ENCODE data around the gene SRRM4.

Gene SRRM4

DNA sequence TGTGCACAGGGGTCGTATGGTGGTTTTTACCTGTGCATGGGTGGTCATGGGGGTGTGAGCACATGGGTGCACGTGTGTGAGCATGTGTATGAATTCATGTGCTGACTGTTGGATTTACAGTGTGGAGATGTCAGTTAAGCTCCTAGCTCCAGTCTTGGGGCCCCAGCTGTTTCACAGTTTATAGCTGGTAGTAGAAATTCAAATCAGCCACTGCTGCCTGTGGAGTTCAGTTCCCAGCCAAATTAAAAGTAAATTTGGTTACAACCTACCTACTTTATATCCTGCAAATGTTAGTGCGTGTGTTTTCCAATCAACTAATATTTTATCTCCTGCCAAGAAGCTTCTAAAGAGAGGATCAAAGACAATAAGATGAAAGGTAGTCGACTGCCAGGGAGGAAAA lies 141.4 kb downstream of the SRRM4 start:
- no peak for DNase-seq

DNA sequence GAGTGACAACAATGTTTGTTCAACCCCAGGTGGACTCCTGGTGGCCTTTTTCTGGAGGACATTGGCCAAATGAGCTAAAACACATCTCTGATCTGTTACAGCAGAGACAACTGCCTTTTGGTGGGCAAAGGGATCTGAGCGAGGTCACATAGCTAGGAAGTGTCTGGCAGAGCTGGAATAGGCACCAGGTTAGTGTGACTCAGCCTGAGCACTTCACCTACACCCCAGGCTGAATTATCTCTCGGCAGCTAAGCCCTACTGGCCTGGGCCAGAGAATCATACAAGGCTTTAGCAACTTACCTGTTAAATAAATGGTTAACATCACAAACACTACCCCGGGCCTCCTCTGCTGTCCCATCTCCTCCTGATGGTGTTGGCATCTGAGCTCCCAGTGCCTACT lies 147.2 kb downstream of the SRRM4 start:
- no peak for DNase-seq

DNA sequence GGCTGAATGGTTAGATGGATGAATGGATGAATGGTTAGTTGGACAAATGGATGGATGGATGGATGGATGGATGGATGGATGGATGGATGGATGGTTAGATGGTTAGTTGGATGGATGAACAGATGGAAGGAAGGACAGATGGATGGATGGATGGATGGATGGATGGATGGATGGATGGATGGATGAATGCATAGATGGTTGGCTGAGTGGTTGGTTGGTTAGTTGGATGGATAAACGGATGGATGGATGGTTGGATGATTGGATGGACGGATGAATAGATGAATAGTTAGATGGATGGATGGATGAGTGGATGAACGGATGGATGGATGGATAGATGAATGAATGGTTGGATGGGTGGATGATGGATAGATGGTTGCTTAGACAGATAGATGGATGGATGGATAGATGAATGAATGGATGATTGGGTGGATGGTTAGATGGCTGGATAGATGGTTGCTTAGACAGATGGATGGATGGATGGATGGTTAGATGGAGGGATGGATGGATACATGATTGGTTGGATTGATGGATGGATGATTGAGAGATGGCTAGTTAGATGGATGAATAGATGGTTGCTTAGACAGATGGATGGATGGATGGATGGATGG lies 148.6 kb downstream of the SRRM4 start:
- no peak for DNase-seq

DNA sequence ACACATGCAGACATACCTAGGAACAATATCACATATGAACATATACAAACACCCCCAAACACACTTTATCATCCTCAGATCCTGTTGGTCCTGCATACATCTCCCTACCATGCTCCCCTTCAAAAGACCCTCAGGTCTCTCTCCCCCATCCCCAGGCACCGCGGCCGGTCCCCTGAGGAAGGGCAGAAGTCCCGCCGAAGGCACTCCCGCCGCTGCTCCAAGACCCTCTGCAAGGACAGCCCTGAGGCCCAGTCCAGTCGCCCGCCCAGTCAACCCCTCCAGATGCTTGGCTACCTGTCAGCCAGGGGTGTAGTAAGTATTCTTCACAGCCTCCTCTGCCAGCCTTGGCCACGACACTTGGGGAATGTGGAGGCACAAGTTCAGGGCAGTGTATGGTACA lies 149.2 kb downstream of the SRRM4 start:
- no peak for DNase-seq

DNA sequence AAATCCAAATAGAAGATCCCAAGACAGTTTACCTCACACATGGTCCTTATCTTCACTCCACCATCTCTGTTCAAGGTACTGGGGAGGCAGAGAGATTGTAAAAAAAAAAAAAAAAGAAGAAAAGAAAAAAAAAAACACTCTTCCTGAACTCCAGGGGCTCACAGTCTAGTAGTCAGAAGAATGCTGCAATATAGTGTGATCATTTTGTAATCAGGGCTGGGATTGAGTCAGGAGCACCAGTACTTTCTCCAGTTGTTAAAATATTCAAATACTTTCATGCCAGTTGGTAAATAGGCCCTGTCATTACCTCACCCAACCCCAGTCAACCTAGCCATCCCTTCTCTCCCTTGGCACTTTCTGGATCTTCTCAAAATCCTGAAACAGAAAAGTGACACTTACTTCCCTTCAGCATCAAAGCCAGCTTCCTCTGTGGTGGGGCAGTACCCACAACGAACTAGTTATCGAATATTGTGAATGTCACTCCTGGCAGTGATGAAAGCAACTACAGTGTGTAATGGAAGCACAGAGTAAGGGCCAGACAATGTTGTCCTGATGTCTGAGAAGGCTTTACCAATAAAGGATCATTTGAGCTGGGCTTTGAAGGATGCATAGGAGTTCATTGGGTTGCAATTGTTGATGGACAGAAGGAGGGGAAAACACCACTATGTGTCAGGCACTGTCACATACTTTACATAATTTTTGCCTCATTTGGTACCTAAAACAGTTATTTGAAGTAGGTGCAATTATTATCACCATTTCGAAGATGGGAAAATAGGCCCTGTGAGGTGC lies 153.1 kb downstream of the SRRM4 start:
- no peak for DNase-seq

DNA sequence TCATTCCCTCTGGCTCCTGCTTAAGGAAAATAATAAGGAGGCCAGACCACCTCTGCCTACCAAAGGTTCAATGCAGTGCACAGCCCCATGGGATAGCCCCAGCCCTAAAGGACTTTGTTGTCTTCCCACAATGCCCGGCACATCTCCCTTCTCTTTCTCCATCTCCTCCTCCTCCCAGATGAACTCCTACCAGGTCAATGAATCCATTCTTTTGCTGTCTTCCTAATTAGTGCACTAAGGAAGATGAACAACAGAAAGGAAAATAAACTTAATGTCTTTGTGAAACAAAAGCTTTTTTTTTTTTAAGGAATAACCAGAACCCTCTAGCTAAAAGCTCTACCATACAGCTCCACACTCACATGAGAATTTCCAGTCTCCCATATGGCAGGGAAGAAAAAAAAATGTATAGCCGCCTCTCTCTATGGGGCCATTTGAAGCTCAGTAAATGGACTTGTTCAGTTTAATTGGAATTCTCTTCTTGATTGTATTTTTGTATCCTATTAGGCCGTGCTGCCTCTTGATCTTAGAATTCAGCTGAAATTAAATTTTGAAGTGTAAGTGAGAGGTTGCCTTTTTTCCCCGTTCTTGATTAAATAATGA lies 155.6 kb downstream of the SRRM4 start:
- no peak for DNase-seq

DNA sequence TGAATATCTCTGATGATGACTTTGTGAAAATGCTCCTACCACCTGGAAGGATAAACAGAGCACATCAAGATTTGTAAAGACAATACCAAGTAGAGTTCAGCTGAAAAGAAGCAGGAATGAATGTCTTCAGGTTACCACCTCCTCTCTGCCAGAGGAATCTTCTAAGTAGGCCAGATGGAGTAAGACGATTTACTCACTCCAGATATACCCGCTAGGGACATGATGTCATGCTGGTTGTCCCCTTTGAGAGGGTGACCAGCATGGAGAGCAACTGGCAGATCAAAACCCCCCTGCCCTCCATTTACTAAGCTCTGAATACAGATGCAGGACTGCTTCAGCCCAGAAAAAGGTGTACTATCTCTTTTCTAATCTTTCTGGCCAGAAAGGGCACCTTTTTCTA lies 158.1 kb downstream of the SRRM4 start:
- DNase-seq, result no peak

DNA sequence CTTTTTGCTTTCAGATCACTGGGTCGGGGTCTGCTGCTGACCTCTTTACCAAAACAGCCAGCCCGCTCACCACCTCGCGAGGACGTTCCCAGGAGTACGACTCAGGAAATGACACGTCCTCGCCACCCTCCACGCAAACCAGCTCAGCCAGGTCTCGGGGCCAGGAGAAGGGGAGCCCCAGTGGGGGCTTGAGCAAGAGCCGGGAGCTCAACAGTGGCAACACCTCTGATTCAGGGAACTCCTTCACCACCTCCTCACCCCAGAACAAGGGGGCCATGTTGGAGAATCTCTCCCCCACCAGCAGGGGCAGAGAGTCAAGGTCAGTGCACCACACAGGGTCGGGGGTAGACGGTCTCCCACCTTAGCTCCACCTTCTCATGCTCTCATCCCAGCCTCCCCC lies 164.0 kb downstream of the SRRM4 start:
- no peak for DNase-seq

DNA sequence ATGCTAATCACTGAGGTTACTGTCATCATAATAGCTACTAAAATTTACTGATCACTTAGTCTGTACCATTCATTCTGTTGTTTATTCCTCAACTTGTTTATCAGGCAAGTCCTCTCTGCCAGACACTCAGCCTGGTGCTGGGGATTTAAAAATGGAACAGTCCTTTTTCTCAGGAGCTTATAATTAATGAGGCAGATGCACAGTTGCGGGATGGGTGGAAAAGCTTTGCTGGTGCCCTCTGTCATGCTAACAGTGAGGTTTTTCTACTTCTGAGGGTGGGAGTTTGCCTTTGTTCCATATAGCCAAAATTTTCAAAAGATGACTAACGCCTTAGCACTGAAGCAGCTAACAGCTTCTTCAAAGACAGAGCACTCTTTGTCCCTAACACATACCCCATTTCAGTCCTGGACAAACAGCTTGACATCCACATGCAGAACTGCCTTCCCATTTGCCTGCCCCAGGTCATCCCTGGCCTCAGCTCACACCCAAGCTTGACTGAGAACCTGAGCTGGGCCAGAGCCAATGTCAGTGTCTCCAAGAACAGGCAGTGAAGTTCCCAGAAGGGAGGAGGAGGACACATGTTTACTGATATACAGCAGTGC lies 166.6 kb downstream of the SRRM4 start:
- DNase-seq, result no peak

DNA sequence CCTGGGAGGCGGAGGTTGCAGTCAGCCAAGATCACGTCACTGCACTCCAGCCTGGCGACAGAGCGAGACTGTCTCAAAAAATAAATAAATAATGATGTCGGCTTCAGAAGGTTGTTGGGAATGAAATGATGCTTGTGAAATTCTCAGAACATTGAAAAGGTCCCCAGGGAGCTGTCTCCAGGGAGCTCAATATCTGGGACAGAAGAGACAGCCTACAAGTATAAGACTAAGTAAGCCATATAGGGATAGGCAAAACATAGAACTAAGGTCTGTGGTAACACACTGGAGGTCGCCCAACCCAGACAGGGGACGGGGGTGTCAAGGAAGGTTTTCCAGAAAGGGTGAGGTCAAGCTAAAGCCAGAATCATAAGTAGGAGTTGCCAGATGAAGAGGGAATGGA lies 167.9 kb downstream of the SRRM4 start:
- DNase-seq, result no peak

DNA sequence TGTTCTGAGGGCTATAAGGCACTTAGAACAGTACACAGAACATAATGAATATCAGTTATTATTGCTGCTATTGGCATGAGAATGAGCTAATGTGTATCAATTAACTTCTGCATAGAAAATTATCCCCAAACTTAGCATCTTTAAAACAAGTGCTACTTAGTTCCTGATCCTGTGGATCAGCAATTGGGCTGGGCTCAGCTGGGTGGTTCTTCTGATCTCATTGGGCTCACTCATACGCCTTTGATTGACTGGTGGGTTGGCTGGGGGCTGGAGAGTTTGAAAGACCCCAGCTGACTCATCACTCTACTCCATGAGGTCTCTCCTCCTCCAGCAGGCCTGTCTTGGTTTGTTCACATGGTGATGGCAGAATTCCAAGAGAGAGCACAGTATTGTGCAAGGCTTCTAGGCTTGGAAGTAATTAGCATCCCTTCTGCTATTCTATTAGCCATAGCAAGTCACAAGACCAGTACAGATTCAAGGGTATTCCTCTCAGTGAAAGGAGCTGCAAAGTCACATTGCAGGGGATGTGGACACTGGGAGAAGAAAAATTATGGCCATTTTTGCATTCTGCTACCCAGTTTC lies 170.2 kb downstream of the SRRM4 start:
- DNase-seq, result no peak

DNA sequence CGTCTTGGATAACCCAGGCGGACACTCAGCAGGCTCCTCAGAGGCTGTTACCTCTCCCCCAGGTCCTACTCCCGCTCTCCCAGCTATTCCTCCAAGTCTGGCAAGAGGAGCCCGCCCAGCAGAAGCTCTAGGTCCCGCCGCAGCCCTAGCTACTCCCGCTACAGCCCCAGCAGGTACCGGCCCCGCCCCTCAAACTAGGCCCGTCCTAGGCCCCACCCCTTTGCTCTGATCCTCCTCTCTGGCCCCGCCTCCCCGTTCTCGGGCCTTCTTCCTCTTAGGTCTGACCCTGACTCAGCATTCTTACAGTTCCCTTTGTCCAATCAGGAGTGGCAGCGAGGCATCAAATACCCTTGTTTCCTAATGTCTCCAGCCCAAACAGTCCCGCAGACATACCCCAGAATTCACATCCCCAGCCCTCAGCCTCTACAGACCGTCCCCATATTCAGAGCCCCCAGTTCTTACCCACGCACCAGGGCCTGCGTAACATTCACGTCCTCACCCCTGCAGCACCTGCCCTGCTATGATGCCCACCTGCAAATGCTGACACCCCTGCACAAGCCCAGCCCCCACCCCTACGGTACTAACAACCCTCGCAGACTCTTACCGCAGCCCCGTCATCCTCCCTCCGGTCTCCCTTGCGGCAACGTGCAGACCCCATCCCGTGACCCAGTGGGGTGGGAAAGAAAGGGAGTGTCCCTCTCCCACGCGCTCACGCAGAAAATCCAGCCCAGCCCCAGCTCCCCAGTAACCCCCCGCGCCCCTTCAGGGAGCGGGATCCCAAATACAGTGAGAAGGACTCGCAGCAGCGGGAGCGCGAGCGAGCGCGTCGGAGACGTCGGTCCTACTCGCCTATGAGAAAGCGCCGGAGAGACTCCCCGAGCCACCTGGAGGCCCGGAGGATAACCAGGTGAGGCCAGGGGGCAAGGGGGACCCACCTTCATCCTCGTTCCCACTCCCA lies 172.4 kb downstream of the SRRM4 start:
- DNase-seq, result peak; percentile 17

DNA sequence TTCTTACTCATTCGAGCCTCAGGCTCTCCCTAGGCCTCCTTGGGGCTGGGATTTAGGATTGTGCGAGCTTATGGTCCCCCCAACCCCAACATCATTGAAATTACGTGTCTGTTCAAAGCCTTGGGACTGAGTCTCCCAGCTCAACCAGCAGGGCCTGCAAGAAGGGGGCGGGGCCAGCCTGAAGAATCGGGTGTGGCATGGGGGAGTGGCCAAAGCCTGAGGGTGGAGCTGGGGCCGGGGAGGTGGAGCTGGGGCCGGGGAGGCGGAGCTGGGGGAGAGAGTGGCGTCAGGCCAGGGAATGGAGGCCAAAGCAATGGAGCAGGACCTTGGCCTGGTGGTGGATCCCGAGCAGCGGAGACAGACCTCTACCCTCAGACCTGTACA lies 173.1 kb downstream of the SRRM4 start:
- no peak for DNase-seq

DNA sequence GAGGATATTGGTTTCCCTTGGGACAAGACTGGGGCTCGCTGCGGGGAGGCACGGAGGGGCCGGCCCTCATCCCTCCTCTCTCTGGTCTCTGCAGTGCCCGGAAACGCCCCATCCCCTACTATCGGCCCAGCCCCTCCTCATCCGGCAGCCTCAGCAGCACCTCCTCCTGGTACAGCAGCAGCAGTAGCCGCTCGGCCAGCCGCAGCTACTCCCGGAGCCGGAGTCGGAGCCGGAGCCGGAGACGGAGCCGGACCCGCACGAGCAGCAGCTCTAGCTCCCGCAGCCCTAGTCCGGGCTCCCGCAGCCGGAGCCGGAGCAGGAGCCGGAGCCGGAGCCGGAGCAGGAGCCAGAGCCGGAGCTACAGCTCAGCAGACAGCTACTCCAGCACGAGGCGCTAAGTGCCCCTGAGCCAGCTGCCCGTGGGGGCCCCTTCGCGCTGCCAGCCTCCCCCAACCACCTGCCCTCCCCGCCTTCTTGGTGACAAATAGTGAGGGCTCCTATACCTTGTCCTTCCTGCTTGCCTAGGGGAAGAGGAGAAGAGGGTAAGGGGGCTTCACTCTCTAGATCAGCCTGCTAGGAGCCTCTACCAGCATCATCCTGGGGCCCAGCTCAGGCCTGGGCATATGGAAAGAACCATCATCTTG lies 175.2 kb downstream of the SRRM4 start:
- DNase-seq, result no peak

DNA sequence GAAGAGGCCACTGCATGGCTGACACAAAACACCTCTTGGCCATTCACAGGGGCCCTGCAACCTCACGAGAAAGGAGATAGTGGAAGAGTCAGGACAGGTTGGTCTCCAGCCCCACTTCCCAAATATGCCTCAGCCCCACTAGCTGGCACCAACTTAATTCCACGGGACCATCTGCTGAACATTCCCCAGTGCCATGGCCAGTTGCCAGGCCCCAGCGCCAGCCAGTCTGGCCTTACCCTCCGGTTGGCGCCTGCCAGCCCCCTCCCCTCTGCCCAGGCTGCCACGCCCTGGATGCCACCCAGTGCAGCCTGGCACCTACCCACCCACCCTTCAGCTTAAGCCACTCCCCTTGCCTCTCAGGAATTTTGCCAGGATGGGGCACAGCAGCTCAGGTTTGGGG lies 176.2 kb downstream of the SRRM4 start:
- DNase-seq, result no peak

DNA sequence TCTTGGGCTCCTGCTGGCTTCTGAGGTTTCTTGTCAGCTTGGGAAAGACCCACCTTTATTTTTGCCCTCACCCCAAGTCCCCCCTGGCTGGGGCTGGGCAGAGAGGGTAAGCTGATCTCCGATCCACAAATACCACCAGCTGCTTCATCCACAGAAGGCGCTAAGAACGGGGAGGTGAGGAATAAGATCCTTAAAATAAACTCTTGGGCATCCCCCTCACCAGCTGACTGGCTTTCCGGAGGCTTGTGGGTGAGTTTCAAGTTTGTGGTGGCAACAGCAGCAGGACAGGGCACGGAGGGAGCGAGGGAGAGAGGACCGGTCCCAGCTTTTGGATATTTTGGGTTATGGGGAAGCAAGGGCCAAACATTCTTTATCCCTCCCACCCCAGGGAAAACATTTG lies 176.6 kb downstream of the SRRM4 start:
- DNase-seq, result no peak

DNA sequence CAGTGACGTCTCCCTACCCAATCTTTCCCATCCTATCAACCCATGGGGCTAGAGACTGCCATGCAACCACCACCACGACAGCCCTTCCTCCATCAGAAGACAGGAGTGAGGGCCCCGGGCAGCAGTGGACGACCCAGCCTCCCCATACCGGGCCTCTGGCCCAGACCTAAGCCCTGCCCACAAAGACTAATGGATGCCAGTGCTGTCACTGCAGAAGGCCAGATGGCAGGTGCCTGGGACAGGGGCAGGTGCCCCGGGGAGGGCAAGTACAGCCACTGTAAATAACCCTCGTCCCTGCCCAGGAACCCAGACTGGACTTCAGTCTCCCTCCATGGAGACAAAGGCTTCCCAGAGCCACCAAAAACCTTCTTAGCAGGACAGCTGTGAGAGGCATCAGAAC lies 177.1 kb downstream of the SRRM4 start:
- DNase-seq, result no peak

DNA sequence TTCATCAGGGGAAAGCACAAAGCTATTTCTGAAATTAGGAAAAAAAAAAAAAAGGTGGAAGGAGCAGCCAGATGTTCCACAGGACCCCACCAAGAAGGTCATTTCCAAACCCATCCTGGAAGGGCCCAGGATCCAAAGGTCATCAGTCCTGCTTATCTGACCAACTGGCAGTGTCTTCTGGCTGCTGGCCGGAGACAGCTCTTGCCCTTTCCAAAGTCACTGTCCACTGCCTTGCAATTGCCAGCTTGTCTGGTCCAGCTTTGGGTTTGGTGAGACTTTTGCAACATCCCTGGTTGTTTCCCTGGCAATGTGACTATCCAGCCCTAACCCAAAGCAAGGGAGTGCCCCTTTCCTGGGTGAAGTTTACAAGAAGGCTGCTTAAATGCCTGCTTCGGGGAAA lies 178.5 kb downstream of the SRRM4 start:
- DNase-seq, result no peak

DNA sequence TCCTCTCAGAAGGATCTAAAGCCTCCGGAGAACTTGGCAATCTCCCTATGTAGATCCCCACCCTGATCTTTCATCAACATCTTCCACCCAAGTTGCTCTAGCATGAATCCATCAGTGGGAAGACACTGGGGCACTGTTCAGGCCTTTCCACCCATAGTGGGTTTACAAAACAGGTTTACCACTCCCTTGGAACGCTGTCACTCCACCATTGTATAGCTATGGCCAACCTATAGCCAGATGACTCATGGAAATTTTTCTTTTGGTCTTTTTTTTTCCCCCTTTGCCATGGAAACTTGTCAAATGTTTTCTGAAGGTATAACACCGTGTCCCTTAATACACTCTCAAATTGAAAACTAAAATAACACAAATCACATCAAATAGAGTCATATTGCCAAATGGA lies 186.6 kb downstream of the SRRM4 start:
- DNase-seq, result no peak

DNA sequence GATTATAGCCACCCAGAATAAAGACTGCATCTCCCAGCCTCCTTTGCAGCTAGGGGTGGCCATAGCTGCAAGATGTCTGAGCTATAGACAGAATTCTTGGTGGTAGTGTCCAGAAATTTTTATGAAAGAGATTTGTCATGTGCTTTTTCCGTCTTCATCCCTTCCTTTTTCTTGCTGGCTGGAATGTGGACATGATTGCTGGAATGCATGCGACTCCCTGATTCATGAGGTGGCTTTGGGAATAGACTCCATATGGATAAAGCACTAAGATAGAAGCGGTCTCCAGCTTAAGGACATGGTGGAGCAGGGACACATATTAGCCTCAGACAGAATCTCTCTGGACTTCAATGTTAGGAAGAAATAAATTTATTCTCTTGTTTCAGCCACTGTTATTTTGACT lies 187.4 kb downstream of the SRRM4 start:
- DNase-seq, result no peak

DNA sequence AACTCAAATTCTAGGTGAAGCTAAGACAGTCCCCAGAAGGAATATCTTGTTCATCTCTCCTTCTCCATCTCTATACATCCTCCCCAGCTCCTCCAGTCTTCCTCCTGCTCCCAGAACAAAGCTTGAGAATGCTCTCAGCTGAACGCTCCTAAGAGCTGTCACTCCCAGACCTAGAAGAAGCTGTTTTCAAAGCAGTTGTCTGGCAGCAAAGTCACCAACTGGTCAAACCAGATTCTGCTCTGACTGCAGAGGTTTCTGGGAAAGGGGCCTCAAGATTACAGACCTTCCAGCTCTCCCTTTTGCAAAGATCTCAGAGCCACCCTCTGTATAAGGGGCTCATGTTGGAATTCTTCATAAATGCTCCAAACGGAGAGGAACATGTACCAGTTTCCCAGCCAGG lies 187.8 kb downstream of the SRRM4 start:
- DNase-seq, result no peak

DNA sequence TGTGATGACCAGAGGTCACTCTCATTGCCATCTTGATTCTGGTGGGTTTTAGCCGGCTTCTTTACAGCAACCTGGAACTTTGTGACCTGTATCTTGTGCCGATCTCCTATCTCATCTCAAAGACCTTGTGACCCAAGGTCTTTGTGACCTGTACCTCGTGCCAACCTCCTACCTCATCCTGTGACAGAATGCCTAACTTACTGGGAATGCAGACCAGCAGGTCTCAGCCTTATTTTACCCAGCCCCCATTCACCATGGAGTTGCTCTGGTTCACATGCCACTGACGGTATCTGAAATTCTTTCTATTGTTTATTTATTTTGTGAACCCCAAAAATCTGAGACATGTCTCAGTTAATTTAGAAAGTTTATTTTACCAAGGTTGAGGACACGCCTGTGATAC lies 189.9 kb downstream of the SRRM4 start:
- DNase-seq, result no peak

Data from fibroblast of skin of scalp (primary cell).